Left hindlimb (tissue), 1 donor: ENCODE results near the gene FXYD5.

Source experiments
- DNase-seq: peaks from one replicate; pipeline ENCODE4 v3.0.0-alpha.2; 2018

FXYD5 gene

DNA sequence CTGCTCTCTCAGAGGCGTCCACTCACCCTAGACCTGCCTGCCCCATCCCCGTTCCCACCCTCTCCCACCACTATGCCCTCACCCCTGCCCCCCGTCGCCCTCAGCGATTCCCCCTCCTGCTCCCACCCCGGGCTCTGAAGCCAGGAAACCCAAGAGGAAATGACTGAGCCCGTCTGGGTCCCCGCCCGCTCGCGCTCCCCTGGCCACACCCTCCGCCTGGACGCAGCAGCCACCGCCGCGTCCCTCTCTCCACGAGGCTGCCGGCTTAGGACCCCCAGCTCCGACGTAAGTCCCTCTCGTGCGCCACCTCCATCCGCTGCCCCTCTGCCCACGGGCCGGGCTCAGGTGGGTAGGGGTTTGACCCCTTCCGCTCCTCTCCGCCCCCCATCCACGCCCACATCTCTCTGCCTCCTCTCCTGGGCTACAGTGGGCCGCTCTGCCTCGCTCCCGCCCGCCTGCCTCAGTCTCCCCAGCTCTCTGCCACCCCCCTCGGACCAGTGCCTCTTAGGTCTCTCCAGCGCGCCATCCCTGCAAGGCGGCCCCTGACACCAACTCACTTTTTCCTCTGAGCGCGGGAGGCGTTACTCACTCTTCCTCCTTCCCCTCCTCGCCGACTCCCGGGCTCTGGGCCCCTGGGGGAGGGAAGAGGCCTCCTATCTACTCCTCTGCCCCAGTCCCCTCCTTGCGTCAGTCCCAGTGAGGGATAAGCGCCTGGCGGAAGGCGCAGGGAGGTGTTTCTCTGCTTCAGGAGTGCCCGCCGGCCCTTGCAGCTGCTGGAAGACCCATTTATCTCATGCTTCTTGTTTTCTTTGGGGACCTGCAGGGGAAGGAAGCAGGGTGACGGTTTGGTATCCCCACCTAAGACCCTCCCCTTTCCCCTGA is at the start of gene FXYD5:
TSS of gene FXYD5 (plus strand) at position 211 of the 882 bp plus-strand sequence. CDS start 816 bp downstream, outside the sequence.
- no peak for DNase-seq

- DNase-seq, result no peak
These were observed 49.5 kb upstream of the FXYD5 start for GRCh38 chr19:35105047-35105410.

GRCh38 chr19:35105411-35106290 is 48.9 kb upstream of the FXYD5 start:
- DNase-seq, result no peak

DNA sequence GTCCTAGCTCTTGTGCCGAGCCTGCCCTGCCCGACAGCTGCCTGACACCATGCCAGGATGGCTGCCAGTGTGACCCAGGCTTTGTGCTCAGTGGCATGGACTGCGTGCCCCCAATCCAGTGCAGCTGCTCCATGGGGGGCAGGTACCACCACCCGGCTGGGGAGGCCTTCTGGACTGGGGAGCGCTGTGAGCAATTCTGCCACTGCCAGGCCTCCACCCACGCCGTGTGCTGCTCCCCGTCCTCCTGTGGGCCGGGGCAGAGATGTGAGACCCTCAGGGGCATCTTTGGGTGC is 48.3 kb upstream of the FXYD5 start:
- DNase-seq, result no peak

DNA sequence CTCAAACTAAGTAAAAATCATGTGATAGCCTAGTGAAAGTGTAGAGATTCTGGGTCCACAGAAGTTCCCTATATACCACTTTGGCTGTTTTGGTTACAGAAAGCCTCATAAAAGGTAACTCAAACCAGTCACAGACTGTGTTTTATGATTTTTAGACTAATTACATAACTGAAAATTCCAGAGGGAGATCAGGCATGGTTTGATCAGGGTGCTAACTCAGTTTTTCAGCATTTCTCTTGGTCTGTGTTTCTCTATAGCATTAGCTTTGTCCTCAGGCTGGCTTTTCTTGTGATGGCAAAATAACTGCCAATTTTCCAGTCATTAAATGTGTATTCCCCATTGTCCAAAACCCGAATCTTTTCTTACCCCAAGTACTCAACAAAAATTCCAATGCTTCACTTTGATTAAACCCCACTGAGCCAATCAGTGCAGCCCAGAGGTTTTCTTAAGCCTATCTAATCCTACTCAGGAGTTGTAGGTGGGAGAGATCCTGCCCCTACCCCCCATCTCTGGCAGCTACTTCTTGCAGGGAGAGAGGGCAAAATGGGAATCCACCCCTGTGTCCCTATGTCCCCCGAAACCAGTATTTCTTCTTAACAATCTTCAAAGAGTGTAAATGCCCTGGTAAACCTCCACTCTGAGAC is 47.5 kb upstream of the FXYD5 start:
- no peak for DNase-seq

GRCh38 chr19:35107545-35107944 is 47.0 kb upstream of the FXYD5 start:
- DNase-seq, result no peak

- no peak for DNase-seq
These were observed 45.8 kb upstream of the FXYD5 start for GRCh38 chr19:35108730-35109129.

GRCh38 chr19:35109395-35110112 is 45.0 kb upstream of the FXYD5 start:
- no peak for DNase-seq

DNA sequence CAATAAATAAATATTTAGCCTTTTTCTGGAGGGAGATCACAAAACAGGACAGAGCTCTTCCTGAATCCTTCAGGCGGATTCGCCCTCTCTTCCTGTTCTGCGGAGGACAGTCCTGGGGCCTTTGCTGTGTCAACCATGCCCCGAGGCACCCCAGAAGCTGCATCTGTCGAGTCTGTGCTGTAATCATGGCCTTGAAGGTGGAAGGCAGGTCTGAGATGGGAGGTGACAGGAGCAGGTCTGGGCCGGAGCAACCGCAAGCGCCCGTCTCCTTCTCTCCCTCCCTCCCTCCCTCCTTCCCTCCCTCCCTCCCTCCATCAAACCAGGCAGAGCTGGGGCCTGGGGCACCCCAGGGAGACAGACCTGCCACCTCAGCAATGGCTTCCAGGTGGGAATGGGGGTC is 43.6 kb upstream of the FXYD5 start:
- DNase-seq, result no peak

- no peak for DNase-seq
These were observed 41.4 kb upstream of the FXYD5 start for GRCh38 chr19:35112995-35113688.

DNA sequence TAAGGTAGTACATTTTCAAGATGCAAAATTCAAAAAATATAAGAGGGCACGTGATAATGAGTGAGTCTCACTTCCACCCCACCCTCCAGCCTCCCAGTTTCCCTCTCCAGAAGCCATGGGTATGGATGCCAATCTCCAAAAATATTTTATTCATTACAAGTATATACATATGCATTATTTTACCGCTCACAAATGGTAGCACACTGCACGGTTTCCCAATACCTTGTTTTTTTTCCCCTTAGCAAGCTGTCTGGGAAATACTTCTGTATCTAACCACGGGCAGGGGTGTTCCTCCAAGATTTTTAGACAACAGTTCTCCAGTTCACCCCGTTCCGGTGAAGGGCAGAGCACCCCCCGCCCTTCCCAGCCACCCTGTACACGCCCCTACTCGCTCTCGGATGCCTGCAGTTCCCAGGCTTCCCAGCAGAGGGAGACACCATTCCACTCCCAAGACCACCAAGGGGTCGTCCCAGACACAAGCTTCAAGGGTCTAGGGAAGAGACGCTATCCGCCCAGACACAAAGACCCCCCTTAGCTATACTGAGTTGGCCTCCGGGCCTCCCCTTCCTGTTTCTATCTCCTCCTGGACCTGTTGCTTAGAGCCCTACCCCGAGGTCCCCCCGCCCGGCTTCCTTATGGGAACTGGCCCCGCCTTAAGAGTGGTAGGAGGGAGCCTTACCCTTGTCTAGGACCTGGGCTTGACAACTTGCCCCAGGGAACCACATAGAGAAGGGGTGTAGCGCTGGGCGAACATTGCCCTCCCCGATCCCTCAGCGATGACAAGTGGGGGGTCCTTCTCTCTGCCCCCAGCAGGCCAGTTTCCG is 40.0 kb upstream of the FXYD5 start:
- peak; percentile 87 for DNase-seq

DNA sequence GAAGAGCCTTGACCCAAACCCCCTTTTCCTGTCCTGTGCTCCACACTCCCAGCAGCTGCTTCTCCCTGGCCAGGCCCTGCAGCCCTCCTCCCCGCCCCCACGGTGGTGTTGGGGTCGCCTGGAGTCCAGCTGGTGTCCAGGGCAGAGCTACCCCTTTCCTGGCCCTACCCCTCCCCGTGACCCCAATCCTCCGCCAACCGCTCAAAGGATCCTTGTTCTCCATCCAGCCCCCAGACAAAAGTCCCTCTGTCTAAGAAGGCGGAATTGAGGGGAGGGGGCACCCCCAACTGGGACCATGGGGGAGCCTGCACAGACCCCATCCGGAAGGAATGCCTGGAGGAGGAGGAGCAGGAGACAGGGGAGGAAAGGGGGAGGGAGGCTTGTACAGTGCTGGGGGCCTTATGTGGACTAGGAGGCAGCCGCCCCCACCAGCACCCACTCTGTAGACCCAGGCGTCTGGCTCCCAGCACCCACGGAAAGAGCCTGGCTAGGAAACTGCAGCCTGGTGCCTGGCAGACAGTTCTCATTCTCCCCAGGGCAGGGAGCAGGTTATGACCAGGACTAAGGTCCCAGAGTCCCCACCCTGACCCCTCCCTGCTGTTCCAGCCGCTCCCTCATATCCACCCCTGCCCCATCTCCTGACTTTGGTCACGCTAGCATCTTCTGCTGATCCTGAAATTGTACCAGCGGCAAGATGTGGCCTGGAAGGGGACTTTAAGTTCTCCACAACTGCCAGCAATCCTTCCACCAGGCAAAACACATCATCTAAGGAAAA is 39.2 kb upstream of the FXYD5 start, which contains the start of gene FXYD3:
TSS of gene FXYD3 (plus strand) at position 647 of the 775 bp plus-strand sequence. CDS start 3,554 bp downstream, outside the sequence.
- DNase-seq, result peak; percentile 60

DNA sequence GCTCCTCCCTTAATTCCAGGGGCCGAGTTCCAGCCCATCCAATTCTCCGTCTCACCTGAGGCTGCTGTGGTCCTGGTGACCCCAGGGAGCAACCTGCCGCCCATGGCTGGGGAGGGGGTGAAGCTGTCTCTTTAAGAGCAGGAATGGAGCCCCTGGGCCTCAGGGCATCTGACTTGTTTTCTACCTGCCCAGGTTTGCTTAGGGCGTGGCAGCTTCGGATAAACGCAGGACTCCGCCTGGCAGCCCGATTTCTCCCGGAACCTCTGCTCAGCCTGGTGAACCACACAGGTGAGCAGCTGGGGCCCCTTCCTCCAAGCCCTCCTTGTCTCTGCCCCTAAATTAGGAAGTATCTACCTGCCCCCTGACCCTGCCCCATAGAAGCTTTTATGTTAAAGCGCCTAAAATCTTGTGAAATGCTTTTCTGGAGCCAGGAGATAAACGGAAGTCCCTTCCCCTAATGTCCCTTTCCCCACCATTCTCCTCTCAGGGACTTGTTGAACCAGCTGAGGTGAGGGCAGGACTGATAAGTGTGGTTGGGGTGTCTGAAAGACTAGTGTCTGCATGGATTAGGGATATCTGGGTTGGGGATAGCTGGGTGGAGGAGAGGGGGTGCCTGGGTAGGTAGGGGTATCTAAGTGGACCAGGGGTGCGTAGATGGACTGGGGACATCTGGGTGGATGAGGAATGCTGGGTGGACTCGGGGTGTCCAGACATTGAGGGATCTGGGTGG is 38.3 kb upstream of the FXYD5 start:
- no peak for DNase-seq

GRCh38 chr19:35117116-35117515 is 37.4 kb upstream of the FXYD5 start:
- DNase-seq, result no peak

- DNase-seq, result no peak
These were observed 36.7 kb upstream of the FXYD5 start for GRCh38 chr19:35117799-35118198.

- DNase-seq, result no peak
These were observed 36.1 kb upstream of the FXYD5 start for GRCh38 chr19:35118268-35119020.

GRCh38 chr19:35119091-35119490 is 35.4 kb upstream of the FXYD5 start:
- no peak for DNase-seq

DNA sequence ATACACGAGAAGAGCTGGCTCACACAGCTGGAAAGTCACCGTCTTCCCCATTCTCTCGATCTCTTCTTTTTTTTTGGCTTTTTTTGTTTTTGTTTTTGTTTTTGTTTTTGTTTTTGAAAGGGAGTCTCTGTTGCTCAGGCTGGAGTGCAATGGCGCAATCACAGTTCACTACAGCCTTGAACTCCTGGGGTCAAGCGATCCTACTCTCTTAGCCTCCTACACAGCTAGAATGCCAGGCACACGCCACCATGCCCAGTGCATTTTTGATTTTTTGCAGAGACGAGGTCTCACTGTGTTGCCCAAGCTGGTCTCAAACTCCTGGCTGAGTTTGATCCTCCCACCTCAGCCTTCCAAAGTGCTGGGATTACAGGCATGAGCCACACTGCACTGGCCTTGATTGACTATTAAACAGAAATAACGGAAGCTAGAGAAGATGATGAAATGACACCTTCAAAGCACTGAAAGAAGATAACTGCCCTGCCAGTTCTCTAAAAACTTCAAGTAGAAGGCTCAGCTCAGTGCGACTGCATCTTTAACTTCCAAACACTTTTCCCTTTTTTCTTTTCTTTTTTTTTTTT is 34.9 kb upstream of the FXYD5 start:
- no peak for DNase-seq
